Panc1 (cell line): Measurements from ENCODE around the gene CLBA1. TPM values are rescaled to one million over a fixed set of nuclear protein-coding genes. Genes with fewer than 3 reads are reported as not detected.

Experiments
- ATAC-seq: fragments of 200-7000 bp; cut with Tn5 transposase; 2 replicates; pipeline ENCODE4 v1.9.1; 2020; ENCODE audit warnings: mild to moderate bottlenecking, moderate library complexity
- BruUV-seq: library from RNA; stranded (reverse); fragments of 400-500 nt; replicated peaks from 2 replicates; lab custom pipeline; 2021; lab: Mats Ljungman, UMichigan
- CTCF ChIA-PET: fragments of 300-600 bp; sonication (Branson Sonifier 250); formaldehyde crosslinking; loops from one replicate; lab custom pipeline; 2022; ENCODE audit warnings: antibody characterized with exemption; lab: Charles Lee
- POLR2A ChIA-PET: fragments of 300-600 bp; sonication (Branson Sonifier 250); formaldehyde crosslinking; loops from one replicate; lab custom pipeline; 2022; ENCODE audit warnings: antibody characterized with exemption; lab: Charles Lee
- DNase-seq: peaks from one replicate; pipeline ENCODE4 v3.0.0-alpha.2; 2010; ENCODE audit warnings: low read depth, low spot score
- H3K27ac ChIP-seq: 2 replicates; pipeline ENCODE4 v1.5.1; 2011; ENCODE audit warnings: mild to moderate bottlenecking, low read length, inconsistent platforms
- H3K27me3 ChIP-seq: fragments of 200-500 bp; sonication (Bioruptor generic); 2 replicates; pipeline ENCODE4 v1.6.0; 2014; ENCODE audit warnings: low read length, inconsistent platforms; ENCODE audit not compliant: control insufficient read depth, insufficient read depth
- H3K36me3 ChIP-seq: fragments of 200-500 bp; sonication (Bioruptor generic); 2 replicates; pipeline ENCODE4 v1.5.1; 2014; ENCODE audit warnings: inconsistent platforms, mild to moderate bottlenecking, low read length, moderate library complexity; ENCODE audit not compliant: control insufficient read depth, insufficient read depth
- H3K4me1 ChIP-seq: 2 replicates; pipeline ENCODE4 v1.5.1; 2011; ENCODE audit warnings: inconsistent platforms, mild to moderate bottlenecking, low read length, moderate library complexity; ENCODE audit not compliant: control insufficient read depth, insufficient read depth
- H3K4me3 ChIP-seq, 2 experiments: 2 replicates each; pipeline ENCODE4 v1.5.1; 2011 to 2012; ENCODE audit warnings: low read depth in 2 of 2, low read length in 2 of 2, mild to moderate bottlenecking in 2 of 2, inconsistent platforms in 1 of 2, moderate library complexity in 1 of 2
- H3K9me3 ChIP-seq: fragments of 200-500 bp; sonication (Bioruptor generic); 2 replicates; pipeline ENCODE4 v1.5.1; 2014; ENCODE audit warnings: low read depth, mild to moderate bottlenecking, inconsistent platforms, low read length, moderate library complexity; ENCODE audit not compliant: control insufficient read depth, insufficient read depth
- POLR2AphosphoS5 ChIP-seq: IDR thresholded peaks from 2 replicates; pipeline ENCODE4 v1.6.1; 2012; ENCODE audit warnings: mild to moderate bottlenecking, low read depth, low read length, moderate library complexity
- SIN3A ChIP-seq: IDR thresholded peaks from 2 replicates; pipeline ENCODE4 v1.6.1; 2012; ENCODE audit warnings: low read depth, mild to moderate bottlenecking, low read length, moderate library complexity, borderline replicate concordance; ENCODE audit not compliant: insufficient read depth
- TCF7L2 ChIP-seq: IDR thresholded peaks from 2 replicates; pipeline ENCODE4 v1.6.1; 2011; ENCODE audit warnings: mild to moderate bottlenecking, low read depth, low read length, inconsistent platforms
- in situ Hi-C: cut with HindIII; loops from 2 replicates; pipeline ENCODE4 v1.10.0; 2016; ENCODE audit warnings: low sequenced_read_pairs, low pct_unique_long_range_greater_than_20kb
- intact Hi-C: fragments of 100-400 bp; cut with micrococcal nuclease; formaldehyde crosslinking; loops from one replicate; pipeline ENCODE4 v1.10.0; 2022; ENCODE audit not compliant: unreplicated experiment
- total RNA-seq: library from RNA; stranded (reverse); gene quantifications from one replicate; pipeline ENCODE4 v1.2.1, GENCODE V29; 2021; ENCODE audit not compliant: unreplicated experiment
- TF ChIP-seq, protein P1 (sequence below): fragments of 450-650 bp; IDR thresholded peaks from 2 replicates; pipeline ENCODE4 v1.5.1; 2017; ENCODE audit warnings: mild to moderate bottlenecking
- TF ChIP-seq, protein P2 (sequence below), 2 experiments: IDR thresholded peaks; 2 replicates each; pipeline ENCODE4 v1.6.1; 2011 to 2012; ENCODE audit warnings: low read depth in 2 of 2, control low read depth in 1 of 2, low read length in 1 of 2, mild to moderate bottlenecking in 1 of 2, moderate library complexity in 1 of 2; ENCODE audit not compliant: insufficient read depth in 1 of 2

Gene CLBA1
- total RNA-seq, 1 experiment from 2014 or later, result 13.8 TPM

DNA sequence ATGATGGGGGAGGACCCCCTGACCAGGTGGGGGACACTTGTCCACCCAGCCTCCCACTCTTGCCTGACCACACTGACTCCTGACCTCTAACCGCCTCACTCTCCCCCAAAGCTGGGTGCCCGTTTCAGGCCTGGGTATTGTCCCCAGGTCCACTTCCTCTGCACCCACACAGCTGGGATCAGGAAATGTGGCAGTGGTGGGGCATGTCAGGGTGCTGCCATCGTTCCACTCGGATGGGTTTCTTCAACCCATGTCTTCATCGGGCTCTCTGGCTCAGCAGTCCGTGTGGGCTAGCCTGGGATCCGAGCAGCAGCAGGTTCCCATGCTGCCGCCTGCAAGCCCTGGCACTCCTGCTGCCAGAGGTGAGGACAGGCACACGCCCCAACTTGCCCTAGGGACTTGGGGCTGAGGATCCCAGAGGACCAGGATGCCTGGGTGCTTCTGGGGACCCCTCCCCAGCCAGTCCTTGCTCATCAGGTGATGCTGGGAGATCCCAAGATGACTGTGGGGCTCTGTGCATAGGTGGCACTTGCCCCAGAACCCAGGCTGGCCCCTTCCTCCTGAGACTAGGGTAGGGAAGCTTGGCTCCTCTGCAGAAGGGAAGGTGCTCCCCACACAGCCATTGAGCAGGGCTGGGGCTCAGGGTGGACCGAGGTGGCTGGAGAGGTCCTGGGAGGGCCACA lies 2.9 kb upstream of the CLBA1 start:
- Histone ChIP-seq H3K27me3 (no peaks in the 10 kb centered on the region), H3K4me3 (no peak overlapping the region), H3K27ac (no peak overlapping the region), H3K4me1 (peaks cover 31% of the 10 kb centered on the region), H3K36me3 (peaks cover 2% of the 10 kb centered on the region; the same call in 1 of the 2 replicates), H3K9me3 (no peaks in the 10 kb centered on the region)
- intact Hi-C loops (no loop called here), in situ Hi-C loops (no loop called here)
- no TSS peak for BruUV-seq
- TF ChIP-seq, protein P1, sequence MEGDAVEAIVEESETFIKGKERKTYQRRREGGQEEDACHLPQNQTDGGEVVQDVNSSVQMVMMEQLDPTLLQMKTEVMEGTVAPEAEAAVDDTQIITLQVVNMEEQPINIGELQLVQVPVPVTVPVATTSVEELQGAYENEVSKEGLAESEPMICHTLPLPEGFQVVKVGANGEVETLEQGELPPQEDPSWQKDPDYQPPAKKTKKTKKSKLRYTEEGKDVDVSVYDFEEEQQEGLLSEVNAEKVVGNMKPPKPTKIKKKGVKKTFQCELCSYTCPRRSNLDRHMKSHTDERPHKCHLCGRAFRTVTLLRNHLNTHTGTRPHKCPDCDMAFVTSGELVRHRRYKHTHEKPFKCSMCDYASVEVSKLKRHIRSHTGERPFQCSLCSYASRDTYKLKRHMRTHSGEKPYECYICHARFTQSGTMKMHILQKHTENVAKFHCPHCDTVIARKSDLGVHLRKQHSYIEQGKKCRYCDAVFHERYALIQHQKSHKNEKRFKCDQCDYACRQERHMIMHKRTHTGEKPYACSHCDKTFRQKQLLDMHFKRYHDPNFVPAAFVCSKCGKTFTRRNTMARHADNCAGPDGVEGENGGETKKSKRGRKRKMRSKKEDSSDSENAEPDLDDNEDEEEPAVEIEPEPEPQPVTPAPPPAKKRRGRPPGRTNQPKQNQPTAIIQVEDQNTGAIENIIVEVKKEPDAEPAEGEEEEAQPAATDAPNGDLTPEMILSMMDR, result no peak
- TF ChIP-seq, protein P2, sequence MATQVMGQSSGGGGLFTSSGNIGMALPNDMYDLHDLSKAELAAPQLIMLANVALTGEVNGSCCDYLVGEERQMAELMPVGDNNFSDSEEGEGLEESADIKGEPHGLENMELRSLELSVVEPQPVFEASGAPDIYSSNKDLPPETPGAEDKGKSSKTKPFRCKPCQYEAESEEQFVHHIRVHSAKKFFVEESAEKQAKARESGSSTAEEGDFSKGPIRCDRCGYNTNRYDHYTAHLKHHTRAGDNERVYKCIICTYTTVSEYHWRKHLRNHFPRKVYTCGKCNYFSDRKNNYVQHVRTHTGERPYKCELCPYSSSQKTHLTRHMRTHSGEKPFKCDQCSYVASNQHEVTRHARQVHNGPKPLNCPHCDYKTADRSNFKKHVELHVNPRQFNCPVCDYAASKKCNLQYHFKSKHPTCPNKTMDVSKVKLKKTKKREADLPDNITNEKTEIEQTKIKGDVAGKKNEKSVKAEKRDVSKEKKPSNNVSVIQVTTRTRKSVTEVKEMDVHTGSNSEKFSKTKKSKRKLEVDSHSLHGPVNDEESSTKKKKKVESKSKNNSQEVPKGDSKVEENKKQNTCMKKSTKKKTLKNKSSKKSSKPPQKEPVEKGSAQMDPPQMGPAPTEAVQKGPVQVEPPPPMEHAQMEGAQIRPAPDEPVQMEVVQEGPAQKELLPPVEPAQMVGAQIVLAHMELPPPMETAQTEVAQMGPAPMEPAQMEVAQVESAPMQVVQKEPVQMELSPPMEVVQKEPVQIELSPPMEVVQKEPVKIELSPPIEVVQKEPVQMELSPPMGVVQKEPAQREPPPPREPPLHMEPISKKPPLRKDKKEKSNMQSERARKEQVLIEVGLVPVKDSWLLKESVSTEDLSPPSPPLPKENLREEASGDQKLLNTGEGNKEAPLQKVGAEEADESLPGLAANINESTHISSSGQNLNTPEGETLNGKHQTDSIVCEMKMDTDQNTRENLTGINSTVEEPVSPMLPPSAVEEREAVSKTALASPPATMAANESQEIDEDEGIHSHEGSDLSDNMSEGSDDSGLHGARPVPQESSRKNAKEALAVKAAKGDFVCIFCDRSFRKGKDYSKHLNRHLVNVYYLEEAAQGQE (IDR thresholded peaks at IDR 0.05; ENCODE audit: insufficient read depth in 1 of 2, low read depth in 2 of 2, low read length in 1 of 2), result no peak
- TF ChIP-seq POLR2AphosphoS5 (no peak), SIN3A (no peak), TCF7L2 (no peak)
- ChIA-PET CTCF (no interaction called here), POLR2A (no interaction called here)
- DNase-seq, result no peak
- ATAC-seq, result no peak

DNA sequence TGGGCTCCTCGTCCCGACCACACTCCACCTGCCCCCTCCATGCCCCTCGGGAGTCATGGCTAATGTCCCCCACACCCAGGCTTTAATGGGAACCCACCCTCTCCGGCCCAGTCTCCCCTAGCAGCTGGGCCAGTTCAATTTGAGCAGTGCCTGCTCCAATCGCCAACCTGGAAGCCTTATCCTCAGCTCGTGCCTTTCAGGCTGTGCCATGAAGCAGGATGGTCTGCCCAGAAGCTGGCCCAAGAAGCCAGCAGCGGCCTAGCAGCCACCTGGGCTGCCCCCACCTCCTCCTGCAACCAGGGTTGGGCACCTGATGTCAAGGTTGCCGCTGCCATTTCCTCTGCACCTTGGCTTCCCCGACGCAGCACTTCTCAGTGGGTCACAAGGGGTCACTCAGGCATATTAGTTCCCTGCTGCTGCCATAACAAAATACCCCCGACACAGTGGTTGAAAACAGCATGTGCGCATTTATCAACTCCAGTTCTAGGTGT lies 2.3 kb upstream of the CLBA1 start:
- no peak for ATAC-seq
- CTCF ChIA-PET, result no interaction called here

More for the DNA sequence above, 2.3 kb upstream of the CLBA1 start:
- no peaks in the 10 kb centered on the region for H3K9me3 ChIP-seq
- BruUV-seq, result no TSS peak
- POLR2A ChIA-PET, result no interaction called here
- TF ChIP-seq TCF7L2 (no peak), POLR2AphosphoS5 (no peak), SIN3A (no peak)
- TF ChIP-seq, protein P2 (IDR thresholded peaks at IDR 0.05; ENCODE audit: insufficient read depth in 1 of 2, low read depth in 2 of 2, low read length in 1 of 2), result no peak
- TF ChIP-seq, protein P1, result no peak
- intact Hi-C loops, result no loop called here
- no peak overlapping the region for H3K4me3 ChIP-seq
- in situ Hi-C loops, result no loop called here
- peaks cover 31% of the 10 kb centered on the region for H3K4me1 ChIP-seq
- no peaks in the 10 kb centered on the region for H3K27me3 ChIP-seq
- H3K27ac ChIP-seq, result no peak overlapping the region
- no peak for DNase-seq
- H3K36me3 ChIP-seq, result no peaks in the 10 kb centered on the region
